Astrocyte (in vitro differentiated cells and primary cell): ENCODE data around the gene PPP2R3B. TPM values are rescaled to one million over a fixed set of nuclear protein-coding genes. Genes with fewer than 3 reads are reported as not detected.

Experiments
- DNase-seq: peaks from one replicate; pipeline ENCODE4 v3.0.0-alpha.2; 2010; ENCODE audit warnings: low read depth
- FAIRE-seq: peaks from 2 replicates; lab custom pipeline; 2011; peaks lifted over from hg19 to GRCh38; lab: Jason Lieb, UNC
- H2AFZ ChIP-seq: 2 replicates; pipeline ENCODE4 v1.6.0; 2012; ENCODE audit warnings: low read depth, low read length, inconsistent platforms
- H3K27ac ChIP-seq: 2 replicates; pipeline ENCODE4 v1.5.1; 2011; ENCODE audit warnings: low read depth, low read length, inconsistent platforms
- H3K27me3 ChIP-seq: 2 replicates; pipeline ENCODE4 v1.6.0; 2011; ENCODE audit warnings: low read length, inconsistent platforms; ENCODE audit not compliant: insufficient read depth
- H3K36me3 ChIP-seq: 2 replicates; pipeline ENCODE4 v1.5.1; 2011; ENCODE audit warnings: low read length, inconsistent platforms; ENCODE audit not compliant: insufficient read depth
- H3K4me1 ChIP-seq: 2 replicates; pipeline ENCODE4 v1.5.1; 2011; ENCODE audit warnings: low read length, inconsistent platforms; ENCODE audit not compliant: insufficient read depth
- H3K4me2 ChIP-seq: 2 replicates; pipeline ENCODE4 v1.6.0; 2012; ENCODE audit warnings: low read length, inconsistent platforms
- H3K4me3 ChIP-seq: 2 replicates; pipeline ENCODE4 v1.5.1; 2011; ENCODE audit warnings: low read depth, mild to moderate bottlenecking, low read length, inconsistent platforms; ENCODE audit not compliant: insufficient read depth
- H3K79me2 ChIP-seq: 2 replicates; pipeline ENCODE4 v1.6.0; 2012; ENCODE audit warnings: mild to moderate bottlenecking, low read length, inconsistent platforms; ENCODE audit not compliant: insufficient read depth
- H3K9ac ChIP-seq: 2 replicates; pipeline ENCODE4 v1.6.0; 2012; ENCODE audit warnings: mild to moderate bottlenecking, low read length, inconsistent platforms
- H3K9me3 ChIP-seq: 2 replicates; pipeline ENCODE4 v1.5.1; 2012; ENCODE audit warnings: low read depth, mild to moderate bottlenecking, low read length, inconsistent platforms; ENCODE audit not compliant: insufficient read depth
- H4K20me1 ChIP-seq: 2 replicates; pipeline ENCODE4 v1.6.0; 2012; ENCODE audit warnings: low read length, inconsistent platforms; ENCODE audit not compliant: insufficient read depth
- H3K27ac Mint-ChIP-seq: one replicate; pipeline ENCODE4 v1.8.0; 2021; ENCODE audit warnings: mild to moderate bottlenecking, mixed read lengths; ENCODE audit not compliant: unreplicated experiment
- H3K27me3 Mint-ChIP-seq: one replicate; pipeline ENCODE4 v1.8.0; 2021; ENCODE audit warnings: low read depth, mixed read lengths; ENCODE audit not compliant: unreplicated experiment
- H3K36me3 Mint-ChIP-seq: one replicate; pipeline ENCODE4 v1.8.0; 2021; ENCODE audit warnings: low read depth, mixed read lengths; ENCODE audit not compliant: unreplicated experiment
- H3K4me1 Mint-ChIP-seq: one replicate; pipeline ENCODE4 v1.8.0; 2021; ENCODE audit warnings: low read depth, mixed read lengths; ENCODE audit not compliant: unreplicated experiment
- H3K4me3 Mint-ChIP-seq: one replicate; pipeline ENCODE4 v1.8.0; 2021; ENCODE audit warnings: mild to moderate bottlenecking, moderate library complexity, mixed read lengths; ENCODE audit not compliant: unreplicated experiment
- H3K9me3 Mint-ChIP-seq: one replicate; pipeline ENCODE4 v1.8.0; 2021; ENCODE audit warnings: mild to moderate bottlenecking, mixed read lengths; ENCODE audit not compliant: unreplicated experiment
- CTCF ChIP-seq: IDR thresholded peaks from 2 replicates; pipeline ENCODE4 v1.5.1; 2011; ENCODE audit warnings: low read depth, mild to moderate bottlenecking, inconsistent platforms, low read length, moderate library complexity; ENCODE audit not compliant: insufficient read depth
- EZH2 ChIP-seq: IDR thresholded peaks from 2 replicates; pipeline ENCODE4 v1.6.1; 2012; ENCODE audit warnings: mild to moderate bottlenecking, low read length, inconsistent platforms; ENCODE audit not compliant: insufficient read depth
- total RNA-seq: library from RNA; stranded (reverse); gene quantifications from 2 replicates; pipeline ENCODE4 v1.2.1, GENCODE V29; 2021

Gene PPP2R3B
- total RNA-seq, 1 donor from 2014 or later, result 44.7 TPM

GRCh38 chrX:316351-317325 is 70.1 kb downstream of the PPP2R3B start:
- no peaks in the 10 kb centered on the region for H3K27me3 Mint-ChIP-seq
- TF ChIP-seq CTCF (no peak), EZH2 (no peak)
- peaks cover 12% of the 10 kb centered on the region for H3K36me3 Mint-ChIP-seq
- Histone ChIP-seq H3K79me2 (peaks cover 31% of the 10 kb centered on the region), H2AFZ (no peak overlapping the region), H3K9me3 (no peaks in the 10 kb centered on the region), H4K20me1 (peaks cover 29% of the 10 kb centered on the region), H3K36me3 (peaks cover 3% of the 10 kb centered on the region), H3K4me2 (peak overlapping the region; percentile 26), H3K27ac (no peak overlapping the region), H3K27me3 (no peaks in the 10 kb centered on the region), H3K4me1 (peaks cover 7% of the 10 kb centered on the region), H3K4me3 (no peak overlapping the region), H3K9ac (no peak overlapping the region)
- H3K4me3 Mint-ChIP-seq, result no peak overlapping the region
- DNase-seq (no peak), FAIRE-seq (no peak)
- no peaks in the 10 kb centered on the region for H3K9me3 Mint-ChIP-seq
- no peak overlapping the region for H3K27ac Mint-ChIP-seq
- peaks cover 2% of the 10 kb centered on the region for H3K4me1 Mint-ChIP-seq

GRCh38 chrX:314781-315595 is 71.7 kb downstream of the PPP2R3B start:
- no peak overlapping the region for H3K4me3 ChIP-seq
- no peak overlapping the region for H3K27ac ChIP-seq
- no peaks in the 10 kb centered on the region for H3K27me3 Mint-ChIP-seq
- H3K9ac ChIP-seq, result no peak overlapping the region
- H3K9me3 Mint-ChIP-seq, result no peaks in the 10 kb centered on the region
- peaks cover 20% of the 10 kb centered on the region for H4K20me1 ChIP-seq
- H3K27ac Mint-ChIP-seq, result no peak overlapping the region
- TF ChIP-seq EZH2 (no peak), CTCF (no peak)
- H3K4me1 Mint-ChIP-seq, result no peaks in the 10 kb centered on the region
- H3K36me3 ChIP-seq, result peaks cover 8% of the 10 kb centered on the region
- FAIRE-seq (no peak), DNase-seq (no peak)
- H3K4me3 Mint-ChIP-seq, result no peak overlapping the region
- H2AFZ ChIP-seq, result no peak overlapping the region
- peaks cover 25% of the 10 kb centered on the region for H3K79me2 ChIP-seq
- no peaks in the 10 kb centered on the region for H3K4me1 ChIP-seq
- H3K4me2 ChIP-seq, result no peak overlapping the region
- H3K9me3 ChIP-seq, result no peaks in the 10 kb centered on the region
- H3K27me3 ChIP-seq, result no peaks in the 10 kb centered on the region
- peaks cover 10% of the 10 kb centered on the region for H3K36me3 Mint-ChIP-seq
